Transverse colon (tissue), 3 donors: ENCODE measurements around the gene PDSS1.

Source experiments
- POLR2A ChIP-seq: fragments of 450-650 bp; IDR thresholded peaks from one replicate; pipeline ENCODE4 v1.6.1; 2016; ENCODE audit warnings: antibody characterized with exemption, mild to moderate bottlenecking, moderate library complexity
- TF ChIP-seq, protein P1 (sequence below), 5 experiments: fragments of 200-600 bp in 3 of 5; fragments of 450-650 bp in 2 of 5; sonication (generic) in 3 of 5; IDR thresholded peaks; 1 replicate in 2 of 5; 2 replicates in 3 of 5; pipeline ENCODE4 v1.5.1; 2016 to 2017; ENCODE audit warnings: antibody characterized with exemption in 5 of 5, inconsistent platforms in 3 of 5, mild to moderate bottlenecking in 2 of 5, moderate library complexity in 1 of 5

- TF ChIP-seq, protein P1, sequence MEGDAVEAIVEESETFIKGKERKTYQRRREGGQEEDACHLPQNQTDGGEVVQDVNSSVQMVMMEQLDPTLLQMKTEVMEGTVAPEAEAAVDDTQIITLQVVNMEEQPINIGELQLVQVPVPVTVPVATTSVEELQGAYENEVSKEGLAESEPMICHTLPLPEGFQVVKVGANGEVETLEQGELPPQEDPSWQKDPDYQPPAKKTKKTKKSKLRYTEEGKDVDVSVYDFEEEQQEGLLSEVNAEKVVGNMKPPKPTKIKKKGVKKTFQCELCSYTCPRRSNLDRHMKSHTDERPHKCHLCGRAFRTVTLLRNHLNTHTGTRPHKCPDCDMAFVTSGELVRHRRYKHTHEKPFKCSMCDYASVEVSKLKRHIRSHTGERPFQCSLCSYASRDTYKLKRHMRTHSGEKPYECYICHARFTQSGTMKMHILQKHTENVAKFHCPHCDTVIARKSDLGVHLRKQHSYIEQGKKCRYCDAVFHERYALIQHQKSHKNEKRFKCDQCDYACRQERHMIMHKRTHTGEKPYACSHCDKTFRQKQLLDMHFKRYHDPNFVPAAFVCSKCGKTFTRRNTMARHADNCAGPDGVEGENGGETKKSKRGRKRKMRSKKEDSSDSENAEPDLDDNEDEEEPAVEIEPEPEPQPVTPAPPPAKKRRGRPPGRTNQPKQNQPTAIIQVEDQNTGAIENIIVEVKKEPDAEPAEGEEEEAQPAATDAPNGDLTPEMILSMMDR (IDR thresholded peaks at IDR 0.05), result no peak
- no peak for TF ChIP-seq POLR2A
These were observed 40.2 kb downstream of the PDSS1 start for GRCh38 chr10:26737730-26738129.
